Stimulated activated memory B cell treated with anti-CD40 and anti-IgM and Interleukin-4, amounts not matched to agents 10 μg/mL and 1 μg/mL and 100 μg/mL, for 72 hours (primary cell): Measurements from ENCODE around the gene LEMD1.
A peak's percentile ranks its signal among the peaks of the same experiment; 100 is the strongest.
"Not testable (repeated sequence)": the region's sequence is repeated elsewhere in the genome, so short reads cannot be mapped to it uniquely, and the experiment has no call there.

Experiments
- ATAC-seq: fragments of 150-1000 bp; cut with Tn5 transposase; 2 replicates; pipeline ENCODE4 v1.10.0; 2021
- H3K27ac Mint-ChIP-seq: one replicate; pipeline ENCODE4 v1.8.0; 2022; ENCODE audit warnings: mild to moderate bottlenecking, mixed read lengths
- H3K27me3 Mint-ChIP-seq: one replicate; pipeline ENCODE4 v1.8.0; 2022; ENCODE audit warnings: mixed read lengths
- H3K36me3 Mint-ChIP-seq: one replicate; pipeline ENCODE4 v1.8.0; 2022; ENCODE audit warnings: mixed read lengths
- H3K4me1 Mint-ChIP-seq: one replicate; pipeline ENCODE4 v1.8.0; 2022; ENCODE audit warnings: mixed read lengths
- H3K4me3 Mint-ChIP-seq: one replicate; pipeline ENCODE4 v1.8.0; 2022; ENCODE audit warnings: mild to moderate bottlenecking, moderate library complexity, mixed read lengths
- H3K9me3 Mint-ChIP-seq: one replicate; pipeline ENCODE4 v1.8.0; 2022; ENCODE audit warnings: mixed read lengths

The LEMD1 gene

DNA sequence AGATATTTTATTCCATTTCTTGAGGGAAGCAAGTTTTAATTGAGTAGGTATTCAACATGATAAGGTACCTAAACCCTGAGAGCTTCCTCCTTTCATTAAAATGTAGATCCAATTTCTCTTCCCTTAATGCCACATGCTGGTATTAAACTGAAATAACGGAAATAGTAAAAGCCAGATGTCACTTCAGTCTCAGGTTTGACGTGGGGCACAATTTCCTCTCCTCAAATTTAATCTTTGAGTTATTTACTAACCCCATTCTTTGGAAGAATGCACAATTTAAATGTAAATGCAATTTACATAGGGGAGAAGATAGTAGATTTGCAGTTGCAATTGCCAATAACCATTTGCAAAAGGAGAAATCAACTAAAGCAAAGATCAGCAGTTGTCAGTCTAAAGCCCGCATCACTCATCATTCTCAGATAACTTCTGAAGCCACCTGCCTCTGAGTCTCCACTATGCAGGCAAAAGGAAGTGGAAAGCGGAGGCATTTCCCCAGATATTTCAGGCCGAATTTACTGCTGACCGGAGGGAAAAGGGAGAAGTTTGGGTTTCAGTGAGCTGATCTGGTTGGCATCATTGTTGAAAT, 2.1 kb upstream of the LEMD1 start:
- no peak for ATAC-seq
- Mint-ChIP-seq H3K4me3 (no peak overlapping the region), H3K4me1 (peaks cover 6% of the 10 kb centered on the region), H3K27ac (no peak overlapping the region), H3K27me3 (no peaks in the 10 kb centered on the region), H3K9me3 (no peaks in the 10 kb centered on the region), H3K36me3 (no peaks in the 10 kb centered on the region)

DNA sequence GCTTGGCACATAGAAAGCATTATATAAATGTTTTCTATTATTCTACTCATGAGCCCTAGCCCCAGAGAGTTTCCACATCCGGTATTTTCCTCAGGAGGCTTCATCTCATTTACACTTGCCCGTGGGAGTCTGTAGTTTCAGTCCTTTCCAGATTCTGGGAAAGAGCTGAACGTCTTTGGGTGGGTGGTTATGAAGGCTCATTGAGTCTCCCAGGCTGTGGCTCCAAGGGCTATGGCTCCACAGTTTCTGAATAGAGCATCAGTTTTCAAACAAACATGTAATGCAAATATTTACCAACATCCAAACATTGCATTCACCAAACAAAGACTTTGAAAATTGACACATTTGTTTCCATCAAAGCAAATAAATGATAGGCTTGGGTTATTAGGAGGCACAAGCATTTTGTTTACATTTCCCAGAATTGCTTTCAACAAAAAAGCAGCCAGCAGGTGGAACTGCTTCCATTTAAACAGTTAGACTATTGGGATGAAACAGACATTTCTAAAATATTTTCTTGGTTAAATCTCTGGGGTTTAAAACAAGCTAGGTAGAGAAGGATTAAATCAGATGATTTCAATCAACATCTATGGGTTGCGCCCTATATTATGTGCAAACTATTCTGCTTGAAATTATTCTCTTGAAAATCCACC, 1.3 kb upstream of the LEMD1 start:
- H3K9me3 Mint-ChIP-seq = no peaks in the 10 kb centered on the region
- peaks cover 6% of the 10 kb centered on the region for H3K4me1 Mint-ChIP-seq
- H3K27me3 Mint-ChIP-seq = no peaks in the 10 kb centered on the region
- H3K27ac Mint-ChIP-seq = no peak overlapping the region
- ATAC-seq = no peak
- no peaks in the 10 kb centered on the region for H3K36me3 Mint-ChIP-seq
- no peak overlapping the region for H3K4me3 Mint-ChIP-seq

DNA sequence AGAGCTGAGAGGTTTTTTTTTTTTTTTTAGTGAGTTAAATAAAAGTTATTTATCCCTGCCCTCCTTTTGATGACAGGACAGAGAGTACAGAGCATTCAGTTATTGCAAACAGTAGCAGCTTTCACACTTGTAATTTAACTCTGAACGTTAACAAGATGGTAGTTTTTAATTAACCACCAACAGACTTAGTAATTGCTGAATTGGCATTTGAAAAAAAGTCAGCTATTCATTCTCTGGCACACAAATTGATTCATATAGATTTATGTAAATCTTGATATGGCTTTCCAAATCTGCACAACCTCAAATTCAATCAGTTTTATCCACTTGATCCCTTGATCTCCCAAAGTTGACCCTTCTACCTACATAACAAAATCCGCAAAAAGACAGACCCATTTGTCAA, 918 bp downstream of the LEMD1 start:
- ATAC-seq = no peak
- Mint-ChIP-seq H3K4me1 (no peaks in the 10 kb centered on the region), H3K27me3 (no peaks in the 10 kb centered on the region), H3K36me3 (no peaks in the 10 kb centered on the region), H3K9me3 (no peaks in the 10 kb centered on the region), H3K27ac (no peak overlapping the region), H3K4me3 (no peak overlapping the region)

DNA sequence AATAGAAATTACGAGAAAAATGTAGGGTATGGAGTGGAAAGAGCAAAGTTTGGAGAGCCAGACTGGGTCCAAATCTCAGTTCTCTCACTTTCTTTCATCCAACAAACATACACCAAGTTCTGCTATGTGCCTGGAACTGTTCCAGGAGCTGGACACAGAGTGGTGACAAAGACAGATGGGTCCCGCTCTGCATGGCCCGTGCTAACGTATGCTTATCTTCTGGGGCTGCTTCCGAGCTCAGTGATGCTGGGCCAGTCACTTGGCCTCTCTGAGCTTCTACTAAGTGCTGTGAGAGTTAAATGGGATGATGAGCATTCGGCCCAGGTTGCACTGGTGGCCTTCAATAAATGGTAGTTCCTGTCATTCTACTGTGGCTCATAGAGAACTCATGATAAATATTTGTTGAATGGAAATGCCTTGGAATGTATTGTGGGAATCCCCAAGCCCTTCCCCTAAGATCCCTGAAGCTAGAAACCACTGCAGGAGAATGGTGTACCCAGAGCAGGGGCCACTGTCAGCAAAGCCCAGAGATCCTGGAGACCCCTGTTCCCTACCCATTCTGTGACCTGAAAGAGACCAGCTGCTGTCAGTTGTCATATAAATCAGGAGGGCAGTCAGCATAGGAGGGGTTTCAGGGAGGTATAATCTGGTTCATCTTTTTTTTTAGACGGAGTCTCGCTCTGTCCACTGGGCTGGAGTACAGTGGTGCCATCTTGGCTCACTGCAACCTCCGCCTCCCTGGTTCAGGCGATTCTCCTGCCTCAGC, 3.8 kb downstream of the LEMD1 start:
- Mint-ChIP-seq H3K36me3 (no peaks in the 10 kb centered on the region), H3K27ac (no peak overlapping the region), H3K27me3 (no peaks in the 10 kb centered on the region), H3K4me3 (no peak overlapping the region), H3K4me1 (no peaks in the 10 kb centered on the region), H3K9me3 (no peaks in the 10 kb centered on the region)
- no peak for ATAC-seq

DNA sequence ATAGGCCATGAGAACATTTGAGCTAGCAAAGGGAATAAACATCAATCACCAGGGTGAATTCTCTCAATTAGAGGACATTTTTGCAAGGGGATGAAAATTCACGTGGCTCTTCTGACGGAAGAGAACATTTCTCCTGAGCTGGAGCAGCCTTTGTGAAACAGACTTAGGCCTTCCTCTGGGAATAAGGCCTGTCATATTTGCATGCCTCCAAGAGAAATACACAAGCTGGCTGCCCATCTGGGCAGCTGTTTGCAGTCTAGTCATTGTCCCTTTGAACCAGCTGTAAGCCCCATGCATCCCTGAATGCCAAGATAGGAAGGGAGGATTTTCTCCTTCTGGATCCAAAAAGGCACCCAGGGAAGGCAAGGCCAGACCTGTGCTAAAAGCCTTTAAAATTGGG, 5.5 kb downstream of the LEMD1 start:
- no peak for ATAC-seq
- no peak overlapping the region for H3K4me3 Mint-ChIP-seq
- no peaks in the 10 kb centered on the region for H3K36me3 Mint-ChIP-seq
- H3K27ac Mint-ChIP-seq = no peak overlapping the region
- no peaks in the 10 kb centered on the region for H3K9me3 Mint-ChIP-seq
- no peaks in the 10 kb centered on the region for H3K4me1 Mint-ChIP-seq
- H3K27me3 Mint-ChIP-seq = peaks cover 5% of the 10 kb centered on the region

DNA sequence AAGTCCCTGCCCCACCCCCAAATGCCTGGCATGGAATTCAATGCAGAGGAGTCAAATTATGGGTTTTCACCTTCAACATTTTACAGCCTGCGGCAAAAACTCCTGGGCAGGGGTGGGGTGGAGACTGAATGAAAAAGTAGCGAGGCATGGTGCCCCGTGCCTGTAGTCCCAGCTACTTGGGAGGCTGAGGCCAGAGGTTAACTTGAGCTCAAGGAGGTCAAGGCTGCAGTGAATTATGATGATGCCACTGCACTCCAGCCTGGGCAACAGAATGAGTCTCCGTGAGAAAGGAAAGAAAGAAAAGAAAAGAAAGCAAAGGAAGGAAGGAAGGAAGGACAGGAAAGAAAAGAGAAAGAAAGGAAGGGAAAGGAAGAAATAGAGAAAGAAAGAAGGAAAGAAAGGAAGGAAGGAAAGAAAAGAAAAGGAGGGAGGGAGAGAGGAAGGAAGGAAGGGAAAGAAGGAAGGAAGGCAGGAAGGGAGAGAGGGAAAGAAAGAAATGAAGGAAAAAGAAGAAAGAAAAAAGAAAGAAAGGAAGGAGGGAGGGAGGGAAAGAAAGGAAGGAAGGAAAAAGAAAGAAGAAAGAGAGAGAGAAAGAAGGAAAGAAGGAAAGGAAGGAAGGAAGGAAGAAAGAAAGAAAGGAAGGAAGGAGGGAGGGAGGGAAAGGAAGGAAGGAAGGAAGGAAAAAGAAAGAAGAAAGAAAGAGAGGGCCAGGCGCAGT, 11.1 kb downstream of the LEMD1 start:
- no peaks in the 10 kb centered on the region for H3K9me3 Mint-ChIP-seq
- no peak overlapping the region for H3K4me3 Mint-ChIP-seq
- peaks cover 32% of the 10 kb centered on the region for H3K27me3 Mint-ChIP-seq
- H3K4me1 Mint-ChIP-seq = no peaks in the 10 kb centered on the region
- H3K27ac Mint-ChIP-seq = no peak overlapping the region
- ATAC-seq = no peak
- no peaks in the 10 kb centered on the region for H3K36me3 Mint-ChIP-seq

DNA sequence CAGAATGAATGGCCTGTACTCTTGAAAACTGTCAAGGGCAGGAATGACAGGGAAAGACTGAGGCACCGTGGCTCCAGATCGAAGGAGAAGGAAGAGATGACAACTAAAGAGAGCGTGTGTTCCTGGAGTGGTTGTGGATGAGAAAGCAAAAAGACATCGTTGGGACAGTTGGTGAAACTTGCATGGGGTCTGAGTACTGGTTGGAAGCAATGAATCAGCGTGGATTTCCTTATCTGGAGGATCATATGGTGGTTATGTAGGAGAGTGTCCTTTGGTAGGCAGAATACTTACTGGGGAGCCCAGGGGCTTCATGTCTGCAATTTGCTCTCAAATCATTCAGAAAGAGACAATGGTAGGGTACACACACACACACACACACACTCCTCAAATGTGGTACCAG, 13.9 kb downstream of the LEMD1 start:
- ATAC-seq = no peak
- Mint-ChIP-seq H3K4me1 (no peaks in the 10 kb centered on the region), H3K4me3 (no peak overlapping the region), H3K9me3 (peaks cover 2% of the 10 kb centered on the region), H3K27me3 (peaks cover 32% of the 10 kb centered on the region), H3K36me3 (no peaks in the 10 kb centered on the region), H3K27ac (no peak overlapping the region)

DNA sequence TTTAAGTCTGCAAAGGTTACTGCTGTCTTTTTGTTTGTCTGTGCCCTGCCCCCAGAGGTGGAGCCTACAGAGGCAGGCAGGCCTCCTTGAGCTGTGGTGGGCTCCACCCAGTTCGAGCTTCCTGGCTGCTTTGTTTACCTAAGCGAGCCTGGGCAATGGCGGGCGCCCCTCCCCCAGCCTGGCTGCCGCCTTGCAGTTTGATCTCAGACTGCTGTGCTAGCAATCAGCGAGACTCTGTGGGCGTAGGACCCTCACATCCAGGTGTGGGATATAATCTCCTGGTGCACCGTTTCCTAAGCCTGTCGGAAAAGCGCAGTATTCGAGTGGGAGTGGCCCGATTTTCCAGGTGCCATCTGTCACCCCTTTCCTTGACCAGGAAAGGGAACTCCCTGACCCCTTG, 15.6 kb downstream of the LEMD1 start:
- not testable (repeated sequence) for H3K4me1 Mint-ChIP-seq, H3K4me3 Mint-ChIP-seq, H3K27ac Mint-ChIP-seq, H3K9me3 Mint-ChIP-seq, ATAC-seq, H3K36me3 Mint-ChIP-seq
- H3K27me3 Mint-ChIP-seq = peaks cover 26% of the 10 kb centered on the region

DNA sequence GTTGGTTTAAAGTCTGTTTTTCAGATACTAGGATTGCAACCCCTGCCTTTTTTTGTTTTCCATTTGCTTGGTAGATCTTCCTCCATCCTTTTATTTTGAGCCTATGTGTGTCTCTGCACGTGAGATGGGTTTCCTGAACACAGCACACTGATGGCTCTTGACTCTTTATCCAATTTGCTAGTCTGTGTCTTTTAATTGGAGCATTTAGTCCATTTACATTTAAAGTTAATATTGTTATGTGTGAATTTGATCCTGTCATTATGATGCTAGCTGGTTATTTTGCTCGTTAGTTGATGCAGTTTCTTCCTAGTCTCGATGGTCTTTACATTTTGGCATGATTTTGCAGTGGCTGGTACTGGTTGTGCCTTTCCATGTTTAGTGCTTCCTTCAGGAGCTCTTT, 17.4 kb downstream of the LEMD1 start:
- H3K36me3 Mint-ChIP-seq, H3K9me3 Mint-ChIP-seq, H3K4me3 Mint-ChIP-seq, H3K4me1 Mint-ChIP-seq, H3K27ac Mint-ChIP-seq, ATAC-seq: not testable (repeated sequence)
- H3K27me3 Mint-ChIP-seq = peaks cover 10% of the 10 kb centered on the region

DNA sequence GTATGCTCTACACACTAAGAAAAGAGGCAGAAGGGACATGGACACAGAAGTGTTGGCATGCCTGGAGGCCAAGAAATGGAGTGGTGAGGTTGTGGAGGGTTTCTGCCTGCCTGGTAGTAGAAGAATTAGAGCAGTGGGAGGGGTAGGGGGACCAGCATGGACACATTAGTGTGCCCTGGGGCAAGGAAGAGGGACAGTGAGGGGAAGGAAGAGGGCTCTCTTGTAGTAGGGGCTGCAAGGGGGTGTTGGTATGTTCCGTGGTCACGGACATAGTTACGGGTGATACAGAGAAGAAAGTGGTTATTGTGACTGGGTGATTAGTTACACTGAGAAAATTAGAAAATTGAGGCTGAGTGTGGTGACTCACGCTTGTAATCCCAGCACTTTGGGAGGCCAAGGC, 23.3 kb downstream of the LEMD1 start:
- no peak overlapping the region for H3K27ac Mint-ChIP-seq
- no peaks in the 10 kb centered on the region for H3K36me3 Mint-ChIP-seq
- H3K9me3 Mint-ChIP-seq = no peaks in the 10 kb centered on the region
- H3K27me3 Mint-ChIP-seq = peaks cover 12% of the 10 kb centered on the region
- no peak for ATAC-seq
- H3K4me3 Mint-ChIP-seq = no peak overlapping the region
- H3K4me1 Mint-ChIP-seq = no peaks in the 10 kb centered on the region

DNA sequence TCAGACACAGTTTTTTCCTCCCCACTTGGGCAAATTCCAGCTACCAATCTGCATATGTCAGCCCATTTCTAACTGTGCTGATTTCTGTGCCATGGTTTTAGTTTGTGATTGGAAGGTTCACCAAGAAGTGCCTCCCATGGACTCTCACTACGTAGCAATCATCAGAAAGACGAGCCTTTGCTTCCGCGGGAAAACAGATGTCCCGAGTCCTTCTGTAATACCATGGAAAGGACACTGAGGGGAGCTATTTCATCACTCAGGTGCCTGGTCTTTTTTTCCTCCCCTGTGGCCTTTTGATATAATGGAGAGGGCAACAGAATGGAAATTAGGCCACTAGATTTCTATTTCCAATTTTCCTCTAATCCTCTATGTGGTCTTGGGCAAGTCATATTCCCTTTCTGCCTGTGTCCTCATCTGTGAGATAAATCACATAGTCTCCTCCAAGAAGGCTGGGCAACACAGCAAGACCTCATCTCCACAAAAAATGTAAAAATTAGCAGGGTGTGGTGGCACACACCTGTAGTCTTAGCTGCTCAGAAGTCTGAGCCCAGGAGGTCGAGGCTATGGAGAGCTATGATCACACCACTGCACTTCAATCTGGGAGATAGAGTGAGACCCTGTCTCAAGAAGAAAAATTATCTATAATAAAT, 24.8 kb downstream of the LEMD1 start:
- Mint-ChIP-seq H3K27me3 (peaks cover 26% of the 10 kb centered on the region), H3K4me3 (no peak overlapping the region), H3K36me3 (no peaks in the 10 kb centered on the region), H3K4me1 (no peaks in the 10 kb centered on the region), H3K27ac (no peak overlapping the region), H3K9me3 (no peaks in the 10 kb centered on the region)
- ATAC-seq = peak; percentile 34

DNA sequence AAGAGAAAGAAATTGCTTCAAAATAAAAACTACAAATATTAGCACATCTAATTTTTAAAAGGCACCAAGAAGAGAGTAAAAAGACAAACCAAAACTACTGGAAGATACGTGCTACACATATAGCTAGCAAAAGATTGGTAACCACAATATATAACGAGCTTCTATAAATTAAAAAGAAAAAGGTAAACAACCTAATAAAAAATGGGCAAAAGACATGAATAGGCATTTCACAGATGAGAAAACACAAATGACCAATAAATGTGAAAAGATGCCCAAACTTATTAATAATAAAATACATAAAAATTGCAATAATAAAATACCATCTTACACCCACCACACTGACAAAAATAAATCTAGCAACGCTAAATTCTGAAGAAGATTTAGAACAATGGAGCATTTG, 26.2 kb downstream of the LEMD1 start:
- Mint-ChIP-seq H3K4me3 (no peak overlapping the region), H3K9me3 (no peaks in the 10 kb centered on the region), H3K4me1 (no peaks in the 10 kb centered on the region), H3K27ac (no peak overlapping the region), H3K27me3 (peaks cover 38% of the 10 kb centered on the region), H3K36me3 (no peaks in the 10 kb centered on the region)
- no peak for ATAC-seq

DNA sequence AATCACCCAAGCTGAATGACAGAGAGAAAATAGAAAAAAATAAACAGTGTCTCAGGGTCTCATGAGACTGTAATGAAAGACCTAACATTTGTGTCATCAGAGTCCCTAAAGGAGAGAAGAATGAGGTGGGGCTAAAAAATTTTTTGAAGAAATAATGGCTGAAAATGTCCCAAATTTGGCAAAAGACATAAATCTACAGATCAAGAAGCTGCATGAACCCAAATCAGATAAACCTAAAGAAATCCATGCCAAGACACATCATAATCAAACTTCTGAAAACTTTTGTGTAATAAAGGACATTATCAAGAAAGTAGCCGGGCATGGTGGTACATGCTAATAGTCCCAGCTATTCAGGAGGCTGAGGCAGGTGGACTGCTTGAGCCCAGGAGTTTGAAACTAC, 29.2 kb downstream of the LEMD1 start:
- Mint-ChIP-seq H3K9me3 (no peaks in the 10 kb centered on the region), H3K36me3 (no peaks in the 10 kb centered on the region), H3K27me3 (peaks cover 38% of the 10 kb centered on the region), H3K27ac (no peak overlapping the region), H3K4me3 (no peak overlapping the region), H3K4me1 (no peaks in the 10 kb centered on the region)
- ATAC-seq = no peak

DNA sequence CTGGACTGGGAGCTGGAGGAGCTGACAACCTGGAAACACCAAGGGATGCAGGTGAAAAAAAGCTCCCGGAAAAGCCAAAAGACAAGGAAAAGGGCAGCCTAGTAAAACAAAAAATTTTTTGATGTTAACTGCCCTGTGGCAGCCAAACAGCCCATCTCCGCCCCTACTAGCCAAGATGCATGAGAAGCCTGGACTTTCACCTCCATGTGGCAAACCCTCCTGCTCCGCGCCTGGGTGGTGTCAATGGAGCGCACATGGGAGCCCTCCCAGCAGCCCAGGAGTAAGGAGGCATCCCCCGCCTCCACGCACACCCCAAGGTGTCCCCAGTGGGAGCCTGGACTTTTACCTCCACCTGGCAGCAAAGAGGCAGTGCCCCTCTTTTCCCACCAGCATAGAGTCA, 30.5 kb downstream of the LEMD1 start:
- no peaks in the 10 kb centered on the region for H3K4me1 Mint-ChIP-seq
- no peak overlapping the region for H3K27ac Mint-ChIP-seq
- H3K4me3 Mint-ChIP-seq = no peak overlapping the region
- no peaks in the 10 kb centered on the region for H3K9me3 Mint-ChIP-seq
- no peaks in the 10 kb centered on the region for H3K36me3 Mint-ChIP-seq
- ATAC-seq = no peak
- H3K27me3 Mint-ChIP-seq = peaks cover 38% of the 10 kb centered on the region

DNA sequence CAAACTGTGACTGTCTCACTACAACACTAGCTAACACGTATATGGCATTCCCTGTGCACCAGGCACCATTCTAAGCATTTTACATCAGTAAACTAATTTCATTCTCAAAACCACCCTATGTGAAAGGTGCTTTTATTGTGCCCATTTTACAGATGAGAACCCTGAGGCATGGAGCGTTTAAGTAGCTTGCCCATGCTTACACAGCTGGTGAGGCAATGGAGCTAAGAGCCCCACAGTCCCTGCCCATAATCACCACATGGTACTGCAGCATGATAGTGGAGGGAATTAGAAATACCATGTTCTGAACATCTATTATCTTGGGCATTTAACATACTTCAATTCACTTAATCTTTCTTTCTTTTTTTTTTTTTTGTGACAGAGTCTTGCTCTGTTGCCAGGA, 34.0 kb downstream of the LEMD1 start:
- peaks cover 32% of the 10 kb centered on the region for H3K27me3 Mint-ChIP-seq

More for the DNA sequence above, 34.0 kb downstream of the LEMD1 start:
- H3K9me3 Mint-ChIP-seq = no peaks in the 10 kb centered on the region
- no peaks in the 10 kb centered on the region for H3K4me1 Mint-ChIP-seq
- no peaks in the 10 kb centered on the region for H3K36me3 Mint-ChIP-seq
- no peak overlapping the region for H3K27ac Mint-ChIP-seq
- no peak overlapping the region for H3K4me3 Mint-ChIP-seq
- ATAC-seq = no peak
